Vagina (tissue), 2 donors: Measurements from ENCODE around the gene MTMR2.

Source experiments
- POLR2A ChIP-seq, 2 donors: fragments of 450-650 bp; IDR thresholded peaks; one replicate each; pipeline ENCODE4 v1.6.1; 2017; ENCODE audit warnings: antibody characterized with exemption in 2 of 2, mild to moderate bottlenecking in 2 of 2, moderate library complexity in 2 of 2
- TF ChIP-seq, protein P1 (sequence below), 3 experiments: fragments of 450-650 bp in 2 of 3; fragments of 200-600 bp in 1 of 3; sonication (generic) in 1 of 3; IDR thresholded peaks; one replicate each; pipeline ENCODE4 v1.5.1; 2017 to 2019; ENCODE audit warnings: antibody characterized with exemption in 3 of 3, mild to moderate bottlenecking in 2 of 3, moderate library complexity in 2 of 3

DNA sequence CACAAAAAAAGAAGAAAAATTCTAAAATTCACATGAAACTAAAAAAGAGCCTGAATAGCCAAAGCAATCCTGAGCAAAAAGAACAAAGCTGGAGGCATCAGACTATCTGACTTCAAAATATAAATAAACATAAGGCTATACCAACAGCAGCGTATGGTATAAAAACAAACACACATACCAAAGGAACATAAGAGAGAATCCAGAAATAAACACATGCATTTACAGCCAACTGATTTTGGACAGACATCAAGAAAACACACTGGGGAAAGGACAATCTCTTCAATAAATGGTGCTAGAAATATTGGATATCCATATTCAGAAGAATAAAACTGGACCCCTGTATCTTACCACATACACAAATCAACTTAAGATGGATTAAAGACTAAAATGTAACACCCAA, 2.8 kb upstream of the MTMR2 start:
- TF ChIP-seq, protein P1, sequence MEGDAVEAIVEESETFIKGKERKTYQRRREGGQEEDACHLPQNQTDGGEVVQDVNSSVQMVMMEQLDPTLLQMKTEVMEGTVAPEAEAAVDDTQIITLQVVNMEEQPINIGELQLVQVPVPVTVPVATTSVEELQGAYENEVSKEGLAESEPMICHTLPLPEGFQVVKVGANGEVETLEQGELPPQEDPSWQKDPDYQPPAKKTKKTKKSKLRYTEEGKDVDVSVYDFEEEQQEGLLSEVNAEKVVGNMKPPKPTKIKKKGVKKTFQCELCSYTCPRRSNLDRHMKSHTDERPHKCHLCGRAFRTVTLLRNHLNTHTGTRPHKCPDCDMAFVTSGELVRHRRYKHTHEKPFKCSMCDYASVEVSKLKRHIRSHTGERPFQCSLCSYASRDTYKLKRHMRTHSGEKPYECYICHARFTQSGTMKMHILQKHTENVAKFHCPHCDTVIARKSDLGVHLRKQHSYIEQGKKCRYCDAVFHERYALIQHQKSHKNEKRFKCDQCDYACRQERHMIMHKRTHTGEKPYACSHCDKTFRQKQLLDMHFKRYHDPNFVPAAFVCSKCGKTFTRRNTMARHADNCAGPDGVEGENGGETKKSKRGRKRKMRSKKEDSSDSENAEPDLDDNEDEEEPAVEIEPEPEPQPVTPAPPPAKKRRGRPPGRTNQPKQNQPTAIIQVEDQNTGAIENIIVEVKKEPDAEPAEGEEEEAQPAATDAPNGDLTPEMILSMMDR (IDR thresholded peaks at IDR 0.05): no peak
- TF ChIP-seq POLR2A (IDR thresholded peaks at IDR 0.05): no peak
